ENCODE data around the gene RASAL3. TPM values are rescaled to one million over a fixed set of nuclear protein-coding genes. Genes with fewer than 3 reads are reported as not detected.

RASAL3 gene
- total and polyA plus RNA-seq, 2 of the 4 experiments (the other 2 are of a cell fraction), result 0.07 TPM; not detected in 1

GRCh38 chr19:15456441-15456840, 7.9 kb downstream of the RASAL3 start:
- Histone ChIP-seq H3K79me1 (ENCODE audit: low read depth in 1 of 2, low read length in 2 of 2) (no peaks in the 10 kb centered on the region), H2AK9ac (replicated peaks; ENCODE audit: low read depth, low read length, poor library complexity) (no peak overlapping the region), H4K8ac (ENCODE audit: low read depth in 2 of 2, low read length in 2 of 2) (no peak overlapping the region), H3K27me3 (ENCODE audit: control insufficient read depth, insufficient read depth, low read length) (peaks cover 45% of the 10 kb centered on the region), H4K5ac (ENCODE audit: low read depth, low read length) (no peak overlapping the region), H3K23ac (ENCODE audit: low read depth, low read length) (no peak overlapping the region), H2BK120ac (ENCODE audit: low read depth, low read length) (no peak overlapping the region), H2BK20ac (ENCODE audit: low read depth, low read length) (no peak overlapping the region), H2AK5ac (ENCODE audit: low read depth, low read length) (no peak overlapping the region), H3K18ac (ENCODE audit: low read depth, low read length) (no peak overlapping the region), H2BK5ac (ENCODE audit: low read depth, low read length, poor library complexity, severe bottlenecking) (no peak overlapping the region), H3K36me3 (ENCODE audit: control insufficient read depth, insufficient read depth, low read length) (no peaks in the 10 kb centered on the region), H3K9me3 (ENCODE audit: control insufficient read depth, insufficient read depth, low read length) (no peaks in the 10 kb centered on the region), H2BK15ac (ENCODE audit: low read depth, low read length) (no peak overlapping the region), H3K4ac (ENCODE audit: low read depth, low read length) (no peak overlapping the region), H3K4me1 (ENCODE audit: control insufficient read depth, insufficient read depth, low read length) (peaks cover 7% of the 10 kb centered on the region; the same call in 1 of the 2 replicates), H2AFZ (replicated peaks; ENCODE audit: low read length, poor library complexity) (peak overlapping the region; percentile 48), H3K4me2 (ENCODE audit: low read depth, low read length) (no peak overlapping the region), H4K20me1 (ENCODE audit: insufficient read depth, low read length) (no peaks in the 10 kb centered on the region; the same call in 1 of the 2 replicates), H3K4me3 (ENCODE audit: insufficient read depth, low read depth, low read length) (no peak overlapping the region), H3K14ac (replicated peaks; ENCODE audit: low read depth, low read length) (no peak overlapping the region), H3K56ac (ENCODE audit: extremely low read depth, insufficient read depth, low read length) (no peak overlapping the region), H3K9ac (ENCODE audit: low read depth, low read length) (no peak overlapping the region), H3K9me1 (ENCODE audit: insufficient read depth, low read length) (peaks cover 10% of the 10 kb centered on the region; the same call in 1 of the 2 replicates), H4K91ac (ENCODE audit: insufficient read depth, low read depth, low read length) (no peak overlapping the region), H3K27ac (ENCODE audit: insufficient read depth, low read length) (no peak overlapping the region)
- no TSS peak for BruUV-seq (replicated peaks)
- WGBS, 2 experiments (ENCODE audit: extremely low coverage in 2 of 2, insufficient read length in 1 of 2), result 16% methylated on average over 13 of the region's 14 CpGs; no CpG with 5 or more reads in 1 of the 2 experiments
- CTCF ChIA-PET, result no interaction called here
- dilution Hi-C loops (cut with HindIII; ENCODE audit: low sequenced_read_pairs, unreplicated experiment) (no loop called here), intact Hi-C loops (cut with micrococcal nuclease) (loop anchor here (10.0 kb wide), 1 partner anchor 98 kb away; no protein-coding TSS in a partner anchor), in situ Hi-C loops (cut with MboI; ENCODE audit: low sequenced_read_pairs) (no loop called here)
- ATAC-seq (ENCODE audit: low read depth) (no peak), DNase-seq (no peak)
- TF ChIP-seq RCOR1 (IDR thresholded peaks at IDR 0.05; ENCODE audit: insufficient replicate concordance, low read length) (no peak), MXI1 (IDR thresholded peaks at IDR 0.05; ENCODE audit: borderline replicate concordance, low read depth, low read length) (no peak), NFE2L2 (IDR thresholded peaks at IDR 0.05; ENCODE audit: low read depth, low read length) (no peak), MAFK (IDR thresholded peaks at IDR 0.05; ENCODE audit: low read depth, low read length) (no peak), POLR2A (IDR thresholded peaks at IDR 0.05; ENCODE audit: low read depth, low read length) (no peak), USF2 (IDR thresholded peaks at IDR 0.05; ENCODE audit: low read depth, low read length) (no peak), CHD1 (IDR thresholded peaks at IDR 0.05; ENCODE audit: low read depth, low read length) (no peak), MAZ (IDR thresholded peaks at IDR 0.05; ENCODE audit: borderline replicate concordance, low read depth, low read length) (no peak), BHLHE40 (IDR thresholded peaks at IDR 0.05; ENCODE audit: low read depth, low read length) (no peak), RAD21 (IDR thresholded peaks at IDR 0.05; ENCODE audit: low read length) (no peak), RFX5 (IDR thresholded peaks at IDR 0.05; ENCODE audit: low read depth, low read length) (no peak)
- TF ChIP-seq, protein P1, sequence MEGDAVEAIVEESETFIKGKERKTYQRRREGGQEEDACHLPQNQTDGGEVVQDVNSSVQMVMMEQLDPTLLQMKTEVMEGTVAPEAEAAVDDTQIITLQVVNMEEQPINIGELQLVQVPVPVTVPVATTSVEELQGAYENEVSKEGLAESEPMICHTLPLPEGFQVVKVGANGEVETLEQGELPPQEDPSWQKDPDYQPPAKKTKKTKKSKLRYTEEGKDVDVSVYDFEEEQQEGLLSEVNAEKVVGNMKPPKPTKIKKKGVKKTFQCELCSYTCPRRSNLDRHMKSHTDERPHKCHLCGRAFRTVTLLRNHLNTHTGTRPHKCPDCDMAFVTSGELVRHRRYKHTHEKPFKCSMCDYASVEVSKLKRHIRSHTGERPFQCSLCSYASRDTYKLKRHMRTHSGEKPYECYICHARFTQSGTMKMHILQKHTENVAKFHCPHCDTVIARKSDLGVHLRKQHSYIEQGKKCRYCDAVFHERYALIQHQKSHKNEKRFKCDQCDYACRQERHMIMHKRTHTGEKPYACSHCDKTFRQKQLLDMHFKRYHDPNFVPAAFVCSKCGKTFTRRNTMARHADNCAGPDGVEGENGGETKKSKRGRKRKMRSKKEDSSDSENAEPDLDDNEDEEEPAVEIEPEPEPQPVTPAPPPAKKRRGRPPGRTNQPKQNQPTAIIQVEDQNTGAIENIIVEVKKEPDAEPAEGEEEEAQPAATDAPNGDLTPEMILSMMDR (conservative IDR thresholded peaks at IDR 0.05; ENCODE audit: low read depth, low read length), result no peak
- POLR2A ChIA-PET (ENCODE audit: unreplicated experiment), result no interaction called here
